Heart left ventricle (tissue), 16 donors: ENCODE results near the gene LACC1. TPM values are rescaled to one million over a fixed set of nuclear protein-coding genes. Genes with fewer than 3 reads are reported as not detected.
A peak's percentile ranks its signal among the peaks of the same experiment; 100 is the strongest.

Experiments
- ATAC-seq, 4 donors: fragments of 200-7000 bp; cut with Tn5 transposase; one replicate each; pipeline ENCODE4 v1.9.1; 2020 to 2022; ENCODE audit warnings: moderate library complexity in 4 of 4, mild to moderate bottlenecking in 3 of 4, moderate number of reproducible peaks in 1 of 4
- DNase-seq, 5 donors: peaks; one replicate each; pipeline ENCODE4 v3.0.0-alpha.2; 2020
- H3K27ac ChIP-seq, 12 donors: fragments of 200-600 bp; sonication (generic) in 4 of 12; one replicate each; pipeline versions ENCODE4 v1.5.0 to v1.8.0; 2016 to 2022; ENCODE audit warnings: mild to moderate bottlenecking in 2 of 12
- H3K27me3 ChIP-seq, 9 donors: fragments of 200-600 bp; sonication (generic) in 2 of 9; one replicate each; pipeline versions ENCODE4 v1.5.1 to v1.8.0; 2016 to 2022; ENCODE audit warnings: mild to moderate bottlenecking in 3 of 9
- H3K36me3 ChIP-seq, 9 donors: fragments of 200-600 bp; sonication (generic) in 2 of 9; one replicate each; pipeline versions ENCODE4 v1.5.0 to v1.8.0; 2018 to 2022; ENCODE audit warnings: mild to moderate bottlenecking in 2 of 9
- H3K4me1 ChIP-seq, 12 donors: fragments of 200-600 bp; sonication (generic) in 4 of 12; one replicate each; pipeline versions ENCODE4 v1.5.0 to v1.8.0; 2016 to 2022; ENCODE audit warnings: mild to moderate bottlenecking in 3 of 12
- H3K4me3 ChIP-seq, 12 donors: fragments of 200-600 bp; sonication (generic) in 4 of 12; one replicate each; pipeline versions ENCODE4 v1.5.0 to v1.8.0; 2017 to 2022; ENCODE audit warnings: mild to moderate bottlenecking in 9 of 12, moderate library complexity in 4 of 12
- H3K9me3 ChIP-seq, 12 donors: fragments of 200-600 bp; sonication (generic) in 4 of 12; one replicate each; pipeline versions ENCODE4 v1.5.0 to v1.8.0; 2016 to 2022; ENCODE audit warnings: mild to moderate bottlenecking in 1 of 12
- CTCF ChIP-seq, 12 donors: fragments of 200-600 bp; sonication (generic) in 4 of 12; IDR thresholded peaks; one replicate each; pipeline versions ENCODE4 v1.5.0 to v1.8.0; 2018 to 2022; ENCODE audit warnings: antibody characterized with exemption in 12 of 12, mild to moderate bottlenecking in 5 of 12
- POLR2A ChIP-seq, 2 donors: fragments of 450-650 bp; IDR thresholded peaks; one replicate each; pipeline ENCODE4 v1.6.1; 2017; ENCODE audit warnings: antibody characterized with exemption in 2 of 2, mild to moderate bottlenecking in 2 of 2, moderate library complexity in 2 of 2
- WGBS, 4 donors: extraction: QIAGEN DNeasy Blood & Tissue Kit in 2 of 4; methylation state at CpG; one replicate each; pipeline versions ENCODE4 v1.1.5 to v1.1.7; 2013 to 2018; 5-methylcytosine and 5-hydroxymethylcytosine counted together
- intact Hi-C, 10 donors: fragments of 100-400 bp; cut with DNase I; formaldehyde crosslinking; loops; one replicate each; pipeline versions ENCODE4 v1.11.1 to v1.14.2; 2022
- polyA plus RNA-seq, 2 donors: library from polyadenylated mRNA; stranded (reverse); fragments of 200-250 nt; gene quantifications; one replicate each; pipeline ENCODE4 v1.2.3, GENCODE V29; 2013
- total RNA-seq, 9 donors: library from RNA; depleted of rRNA in 2 of 9; stranded (reverse); fragments of >200 nt in 2 of 9; fragmentation: NEBNext Ultra II Directional in 3 of 9; extraction: Animal tissue kit (Norgen Biotek cat#: 25700) in 3 of 9; gene quantifications; one replicate each; pipeline versions ENCODE4 v1.1.0 to v1.2.4, GENCODE V29; 2016 to 2023
- donor health status: ischemic (EF 13 %, LVEDD 7.1; RV severe dilation, severe dysfunction).
- donor health status: healthy with polysubstance abuse.
- donor health status: DM: no; HTN: yes; CAD: no.
- donor health status: DM: no; HTN: no; CAD: no.
- donor health status: ischemic (EF 25% LVEDD 6.9; RV normal size, moderate dysfunction).
- donor health status: ischemic (EF 25% LVEDD 5.7; RV mildly dilated, moderate dysfunction).
- donor health status: healthy.
- donor health status: DM: yes; HTN: yes; CAD: no.
- donor health status: ischemic (EF 35%, LVEDD 5.7; RV mildly dilated, moderate dysfunction).
- donor health status: nonischemic (EF 11% LVEDD 7.7; RV severe dilation, severe dysfunction).
- donor health status: DM: yes; HTN: yes; CAD: no.
- donor health status: PGD.
- donor health status: ischemic (EF 29% LVEDD 5.4; RV normal size, mild dysfunction).
- donor health status: nonischemic (EF 23%, LVEDD 6.1; RV moderate dilation, normal function).

Gene LACC1
- total and polyA plus RNA-seq, 11 donors = 2.7 to 17.8 (median 4.3) TPM

DNA sequence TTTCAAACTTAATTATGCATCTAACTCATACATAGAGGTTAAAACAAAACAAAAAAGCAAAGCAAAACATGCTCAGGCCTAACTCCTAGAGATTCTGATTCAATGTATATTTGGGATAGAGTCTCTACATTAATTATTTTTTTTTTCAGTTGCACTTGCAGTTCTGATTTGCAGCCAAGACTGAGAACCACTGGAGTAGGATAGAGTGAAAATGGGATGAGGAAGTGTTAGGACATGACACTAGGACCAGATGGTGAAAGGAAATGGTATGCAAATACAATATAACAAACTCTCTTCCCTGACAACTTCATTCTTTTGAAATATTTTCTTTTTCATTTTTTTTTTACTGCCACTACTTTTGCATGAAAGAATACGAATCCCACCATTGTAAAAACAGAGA lies 1.9 kb upstream of the LACC1 start:
- Histone ChIP-seq H3K27ac (peak overlapping the region in 2 of 12 donors; percentile 98 to 99), H3K27me3 (no peaks in the 10 kb centered on the region), H3K9me3 (no peaks in the 10 kb centered on the region), H3K4me1 (peaks cover 0 to 48% (median 11%) of the 10 kb centered on the region in 12 donors), H3K36me3 (no peaks in the 10 kb centered on the region), H3K4me3 (peak overlapping the region in 1 of 12 donors; percentile 84)
- WGBS, 4 donors = 90 to 96% (median 94%) methylated on average over 1 of the region's 1 CpG
- intact Hi-C loops = loop anchor here in 6 of 10 donors (10.0 kb wide), 4 partner anchors 573 to 1283 kb away; no protein-coding TSS in a partner anchor
- TF ChIP-seq CTCF (IDR thresholded peaks at IDR 0.05) = no peak
- no peak for TF ChIP-seq POLR2A (IDR thresholded peaks at IDR 0.05)
- no peak for DNase-seq
- no peak for ATAC-seq

- Histone ChIP-seq H3K27ac (peak within 1 kb of the TSS; percentile 85 to 99 (median 94)), H3K4me1 (peaks cover 0 to 53% (median 11%) of the 10 kb centered on the region in 12 donors), H3K36me3 (peaks cover 0 to 2% (median 0%) of the 10 kb centered on the region in 9 donors), H3K9me3 (no peaks in the 10 kb centered on the region), H3K4me3 (peak within 1 kb of the TSS; percentile 67 to 97 (median 79)), H3K27me3 (no peaks in the 10 kb centered on the region)
- peak in 1 of 12 donors; percentile 6 for TF ChIP-seq CTCF (IDR thresholded peaks at IDR 0.05)
- no peak for TF ChIP-seq POLR2A (IDR thresholded peaks at IDR 0.05)
- 0 to 1% (median 1%) methylated on average over 24 to 78 of the region's 78 CpGs for WGBS, 4 donors
- ATAC-seq = peak; percentile 67 to 92 (median 88)
- intact Hi-C loops = loop anchor here in 6 of 10 donors (10.0 kb wide), 4 partner anchors 574 to 1284 kb away; no protein-coding TSS in a partner anchor
- peak; percentile 80 to 94 (median 90) for DNase-seq
Measured at GRCh38 chr13:43878892-43879754, 581 bp upstream of the LACC1 start, which contains the start of gene CCDC122. Gene CCDC122, minus strand, starts transcription at chr13:43879740. Its CDS starts 10,364 bp downstream, at chr13:43869376.

DNA sequence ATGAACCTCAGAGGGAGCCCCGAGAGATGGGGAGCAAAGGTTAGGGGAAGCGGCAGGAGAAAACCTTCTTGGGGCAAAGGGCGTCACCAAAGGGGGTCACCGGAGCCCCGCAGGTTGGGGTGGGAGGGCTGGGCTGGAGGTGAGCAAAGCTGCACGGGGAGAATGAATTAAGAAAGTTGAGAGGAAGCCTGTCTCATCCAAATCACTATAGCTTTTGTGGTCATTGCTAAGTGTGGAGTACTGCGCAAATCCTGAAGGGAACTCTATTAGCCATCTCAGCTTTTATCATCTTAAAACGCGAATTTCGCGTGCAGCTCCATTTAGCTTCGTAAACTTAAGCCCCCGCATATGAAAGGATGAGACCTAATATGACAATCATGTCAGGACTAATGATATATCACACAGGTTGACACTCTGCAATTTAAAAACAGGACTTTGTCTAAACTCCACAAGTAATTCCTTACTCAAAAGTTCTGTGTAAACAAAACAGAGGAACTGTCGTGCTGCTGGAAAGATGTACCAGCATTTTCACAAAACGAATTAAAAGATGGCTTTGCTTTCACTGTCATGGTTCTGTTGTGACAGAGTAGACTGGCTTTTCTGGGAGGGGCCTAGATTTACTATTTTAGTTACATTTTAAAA lies 631 bp downstream of the LACC1 start:
- H3K27ac ChIP-seq = peak overlapping the region in 8 of 12 donors; percentile 90 to 99 (median 96)
- ATAC-seq = no peak
- TF ChIP-seq POLR2A (IDR thresholded peaks at IDR 0.05) (no peak), CTCF (IDR thresholded peaks at IDR 0.05) (no peak)

DNA sequence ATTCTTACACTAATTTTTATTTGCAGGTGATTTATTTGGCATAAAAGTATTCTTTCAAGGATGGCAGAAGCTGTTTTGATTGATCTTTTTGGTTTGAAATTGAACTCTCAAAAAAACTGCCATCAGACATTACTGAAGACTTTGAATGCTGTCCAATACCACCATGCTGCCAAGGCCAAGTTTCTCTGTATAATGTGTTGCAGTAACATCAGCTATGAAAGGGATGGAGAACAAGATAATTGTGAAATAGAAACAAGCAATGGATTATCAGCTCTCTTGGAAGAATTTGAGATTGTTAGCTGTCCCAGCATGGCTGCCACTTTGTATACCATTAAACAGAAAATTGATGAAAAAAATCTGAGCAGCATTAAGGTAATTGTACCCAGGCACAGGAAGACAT lies 1.2 kb downstream of the LACC1 start:
- H3K4me1 ChIP-seq = peaks cover 0 to 42% (median 10%) of the 10 kb centered on the region in 12 donors
- H3K27me3 ChIP-seq = no peaks in the 10 kb centered on the region
- no peak for DNase-seq
- TF ChIP-seq CTCF (IDR thresholded peaks at IDR 0.05) (no peak), POLR2A (IDR thresholded peaks at IDR 0.05) (no peak)
- H3K9me3 ChIP-seq = no peaks in the 10 kb centered on the region
- intact Hi-C loops = no loop called here
- peak overlapping the region in 3 of 12 donors; percentile 77 to 83 (median 78) for H3K4me3 ChIP-seq
- no peak overlapping the region for H3K27ac ChIP-seq
- H3K36me3 ChIP-seq = peaks cover 0 to 10% (median 0%) of the 10 kb centered on the region in 9 donors
- ATAC-seq = no peak

More for the DNA sequence above, 631 bp downstream of the LACC1 start:
- Histone ChIP-seq H3K4me3 (peak overlapping the region; percentile 67 to 97 (median 79)), H3K9me3 (no peaks in the 10 kb centered on the region), H3K4me1 (peaks cover 0 to 42% (median 10%) of the 10 kb centered on the region in 12 donors), H3K27me3 (no peaks in the 10 kb centered on the region), H3K36me3 (peaks cover 0 to 6% (median 0%) of the 10 kb centered on the region in 9 donors)
- intact Hi-C loops = no loop called here
- WGBS, 4 donors = 37 to 58% (median 54%) methylated on average over 15 of the region's 15 CpGs
- DNase-seq = no peak
